PC-9 (cell line): ENCODE results near the gene TNRC6C. TPM values are rescaled to one million over a fixed set of nuclear protein-coding genes. Genes with fewer than 3 reads are reported as not detected.

Experiments used
- BruUV-seq: library from RNA; stranded (reverse); fragments of 400-500 nt; replicated peaks from 2 replicates; lab custom pipeline; 2021; lab: Mats Ljungman, UMichigan
- CTCF ChIA-PET: fragments of 300-600 bp; sonication (Branson Sonifier 250); formaldehyde crosslinking; loops from one replicate; lab custom pipeline; 2022; ENCODE audit warnings: antibody characterized with exemption; lab: Charles Lee
- POLR2A ChIA-PET: fragments of 300-600 bp; sonication (Branson Sonifier 250); formaldehyde crosslinking; loops from one replicate; lab custom pipeline; 2022; ENCODE audit warnings: antibody characterized with exemption; ENCODE audit not compliant: unreplicated experiment; lab: Charles Lee
- DNase-seq, 2 experiments: peaks; one replicate each; pipeline versions ENCODE4 v3.0.0 to v3.0.0-alpha.2; 2015 to 2022; ENCODE audit warnings: mixed read lengths in 1 of 2
- H2AFZ ChIP-seq: fragments of 200-600 bp; sonication (generic); 2 replicates; pipeline ENCODE4 v1.8.1; 2017; ENCODE audit warnings: antibody characterized with exemption
- H3F3A ChIP-seq: fragments of 200-600 bp; sonication (generic); 2 replicates; pipeline ENCODE4 v1.8.1; 2017; ENCODE audit warnings: antibody characterized with exemption, mild to moderate bottlenecking, low read depth; ENCODE audit not compliant: insufficient read depth
- H3K27ac ChIP-seq: fragments of 200-600 bp; sonication (generic); 2 replicates; pipeline ENCODE4 v1.6.1; 2016; ENCODE audit warnings: mixed run types
- H3K27me3 ChIP-seq: fragments of 200-600 bp; sonication (generic); 2 replicates; pipeline ENCODE4 v1.6.1; 2016; ENCODE audit warnings: low read depth, mixed run types; ENCODE audit not compliant: insufficient read depth
- H3K36me3 ChIP-seq: fragments of 200-600 bp; sonication (generic); 2 replicates; pipeline ENCODE4 v1.6.1; 2016; ENCODE audit warnings: low read depth, mixed run types
- H3K4me1 ChIP-seq: fragments of 200-600 bp; sonication (generic); replicated peaks from 2 replicates; pipeline ENCODE4 v1.6.1; 2016; ENCODE audit warnings: mixed run types; ENCODE audit not compliant: insufficient read depth
- H3K4me2 ChIP-seq: fragments of 200-600 bp; sonication (generic); 2 replicates; pipeline ENCODE4 v1.6.1; 2017; ENCODE audit warnings: mixed run types
- H3K4me3 ChIP-seq: fragments of 200-600 bp; sonication (generic); 2 replicates; pipeline ENCODE4 v1.6.1; 2016; ENCODE audit warnings: mixed run types
- H3K79me2 ChIP-seq: fragments of 200-600 bp; sonication (generic); 2 replicates; pipeline ENCODE4 v1.6.1; 2017; ENCODE audit warnings: low read depth, mixed run types
- H3K9me2 ChIP-seq: fragments of 200-600 bp; sonication (generic); 2 replicates; pipeline ENCODE4 v1.8.1; 2017; ENCODE audit warnings: mild to moderate bottlenecking; ENCODE audit not compliant: insufficient read depth
- H3K9me3 ChIP-seq: fragments of 200-600 bp; sonication (generic); 2 replicates; pipeline ENCODE4 v1.8.1; 2016; ENCODE audit warnings: low read depth; ENCODE audit not compliant: insufficient read depth
- H4K20me1 ChIP-seq: fragments of 200-600 bp; sonication (generic); 2 replicates; pipeline ENCODE4 v1.8.1; 2017; ENCODE audit not compliant: insufficient read depth
- CTCF ChIP-seq: fragments of 200-600 bp; sonication (generic); conservative IDR thresholded peaks from 2 replicates; pipeline ENCODE4 v1.6.1; 2017; ENCODE audit warnings: mixed run types, antibody characterized with exemption, mild to moderate bottlenecking, moderate library complexity
- EZH2 ChIP-seq: fragments of 200-600 bp; sonication (generic); IDR thresholded peaks from 2 replicates; pipeline ENCODE4 v1.8.0; 2017; ENCODE audit warnings: antibody characterized with exemption, low read depth
- intact Hi-C: fragments of 100-400 bp; cut with micrococcal nuclease; formaldehyde crosslinking; loops from one replicate; pipeline ENCODE4 v1.10.0; 2022; ENCODE audit not compliant: unreplicated experiment
- total RNA-seq: library from RNA; stranded (reverse); gene quantifications from 2 replicates; pipeline ENCODE4 v1.2.3, GENCODE V29; 2021

The TNRC6C gene
- total RNA-seq, 1 experiment from 2014 or later = 0.37 TPM

DNA sequence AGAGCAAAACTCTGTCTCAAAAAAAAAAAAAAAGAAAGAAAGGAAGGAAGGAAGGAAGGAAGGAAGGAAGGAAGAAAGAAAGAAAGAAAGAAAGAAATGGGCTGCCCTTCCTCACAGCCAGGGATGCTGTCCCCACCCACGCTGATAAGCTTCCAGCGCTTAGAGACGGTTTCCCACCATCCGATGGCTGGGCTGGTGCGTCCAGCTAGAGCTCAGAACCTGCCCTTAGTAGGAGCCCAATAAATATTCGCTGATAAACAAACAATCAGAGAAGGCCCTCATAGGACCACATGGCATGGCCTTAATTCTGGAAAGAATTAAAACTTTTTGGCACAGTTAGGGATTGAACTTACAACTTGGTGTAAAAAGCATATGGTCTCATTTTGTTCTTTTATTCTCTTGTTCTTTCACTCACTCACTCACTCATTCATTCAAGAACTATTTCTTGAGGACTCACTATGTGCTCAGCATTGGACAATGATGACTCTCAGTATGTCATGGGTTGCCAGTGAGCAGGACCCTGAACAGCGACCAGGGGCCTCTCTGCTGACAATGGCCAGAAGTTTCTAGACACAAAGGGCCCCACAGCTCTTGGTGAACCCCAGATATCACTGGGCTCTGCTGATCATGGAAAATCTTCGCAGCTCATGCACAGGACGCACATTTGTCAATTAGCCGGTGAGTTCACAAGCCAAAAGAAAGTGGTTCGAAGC is 32.5 kb upstream of the TNRC6C start:
- CTCF ChIA-PET = no interaction called here
- no peak for DNase-seq
- BruUV-seq = no TSS peak
- Histone ChIP-seq H3K36me3 (no peaks in the 10 kb centered on the region), H3K4me3 (no peak overlapping the region), H3F3A (no peaks in the 10 kb centered on the region), H3K9me2 (no peaks in the 10 kb centered on the region), H3K79me2 (no peaks in the 10 kb centered on the region), H3K4me1 (no peaks in the 10 kb centered on the region), H2AFZ (no peak overlapping the region), H4K20me1 (no peaks in the 10 kb centered on the region; the same call in 1 of the 2 replicates), H3K9me3 (no peaks in the 10 kb centered on the region), H3K27me3 (peaks cover 85% of the 10 kb centered on the region), H3K4me2 (no peak overlapping the region), H3K27ac (no peak overlapping the region)
- POLR2A ChIA-PET = no interaction called here
- intact Hi-C loops = no loop called here
- no peak for TF ChIP-seq CTCF
- no peak for TF ChIP-seq EZH2

GRCh38 chr17:77926981-77927380 is 31.5 kb upstream of the TNRC6C start:
- no peaks in the 10 kb centered on the region for H3K9me2 ChIP-seq
- BruUV-seq = no TSS peak
- H4K20me1 ChIP-seq = no peaks in the 10 kb centered on the region; the same call in 1 of the 2 replicates
- TF ChIP-seq EZH2 (no peak), CTCF (no peak)
- intact Hi-C loops = no loop called here
- no peak for DNase-seq
- ChIA-PET POLR2A (no interaction called here), CTCF (no interaction called here)
- no peaks in the 10 kb centered on the region for H3K4me1 ChIP-seq
- H3K9me3 ChIP-seq = no peaks in the 10 kb centered on the region
- H3K79me2 ChIP-seq = no peaks in the 10 kb centered on the region
- H3K4me2 ChIP-seq = no peak overlapping the region
- H3K27ac ChIP-seq = no peak overlapping the region
- H3F3A ChIP-seq = no peaks in the 10 kb centered on the region
- H3K36me3 ChIP-seq = no peaks in the 10 kb centered on the region
- H3K27me3 ChIP-seq = peaks cover 82% of the 10 kb centered on the region
- H2AFZ ChIP-seq = no peak overlapping the region
- H3K4me3 ChIP-seq = no peak overlapping the region

DNA sequence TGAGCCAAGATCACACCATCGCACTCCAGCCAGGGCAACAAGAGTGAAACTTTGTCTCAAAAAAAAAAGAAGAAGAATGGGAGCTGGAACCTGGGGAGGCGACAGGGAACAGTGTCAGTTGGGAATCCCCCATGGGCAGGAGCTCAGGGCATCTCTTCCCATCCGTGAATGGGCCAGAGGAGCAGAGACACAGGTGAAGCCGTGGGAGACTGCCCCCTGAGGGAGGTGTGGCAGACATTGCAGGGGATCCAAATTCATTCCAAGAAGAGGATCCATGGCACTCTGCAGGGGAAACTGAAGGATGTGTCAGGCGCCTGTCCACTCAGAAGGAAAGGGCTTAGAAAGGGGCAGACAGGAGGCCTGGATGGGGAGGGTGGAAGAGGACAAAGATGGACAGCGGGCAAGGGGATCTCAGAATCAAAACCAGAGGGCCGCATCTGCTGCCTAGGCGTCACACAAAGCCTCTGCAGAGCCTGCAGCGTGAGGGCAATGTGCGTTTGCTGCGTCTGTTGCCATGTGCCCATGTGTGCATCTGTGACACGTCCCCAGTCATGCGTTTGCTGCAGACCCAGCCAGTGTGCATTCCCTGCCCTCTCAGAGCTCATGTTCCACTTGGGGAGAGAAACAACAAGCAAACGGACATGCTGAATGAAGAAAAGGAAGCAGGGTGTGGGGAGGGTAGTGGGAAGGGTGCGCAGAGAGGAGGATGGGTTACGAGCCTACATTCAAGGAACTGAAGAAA is 30.6 kb upstream of the TNRC6C start:
- no peaks in the 10 kb centered on the region for H3K79me2 ChIP-seq
- no peaks in the 10 kb centered on the region for H3K36me3 ChIP-seq
- H3K4me2 ChIP-seq = no peak overlapping the region
- CTCF ChIA-PET = no interaction called here
- BruUV-seq = no TSS peak
- no peaks in the 10 kb centered on the region; the same call in 1 of the 2 replicates for H4K20me1 ChIP-seq
- intact Hi-C loops = no loop called here
- H3K9me2 ChIP-seq = no peaks in the 10 kb centered on the region
- no peak overlapping the region for H2AFZ ChIP-seq
- H3F3A ChIP-seq = no peaks in the 10 kb centered on the region
- TF ChIP-seq EZH2 (no peak), CTCF (no peak)
- peaks cover 77% of the 10 kb centered on the region for H3K27me3 ChIP-seq
- H3K4me3 ChIP-seq = no peak overlapping the region
- POLR2A ChIA-PET = no interaction called here
- no peak overlapping the region for H3K27ac ChIP-seq
- DNase-seq = no peak
- H3K4me1 ChIP-seq = no peaks in the 10 kb centered on the region
- H3K9me3 ChIP-seq = no peaks in the 10 kb centered on the region
